SH-SY5Y (cell line): ENCODE data around the gene ERMN.

ENCODE experiments used
- GATA2 ChIP-seq: IDR thresholded peaks from 2 replicates; pipeline ENCODE4 v1.6.1; 2011; ENCODE audit warnings: mild to moderate bottlenecking, low read depth, low read length
- GATA3 ChIP-seq: IDR thresholded peaks from 2 replicates; pipeline ENCODE4 v1.6.1; 2011; ENCODE audit warnings: low read depth, mild to moderate bottlenecking, low read length, moderate library complexity

The ERMN gene

DNA sequence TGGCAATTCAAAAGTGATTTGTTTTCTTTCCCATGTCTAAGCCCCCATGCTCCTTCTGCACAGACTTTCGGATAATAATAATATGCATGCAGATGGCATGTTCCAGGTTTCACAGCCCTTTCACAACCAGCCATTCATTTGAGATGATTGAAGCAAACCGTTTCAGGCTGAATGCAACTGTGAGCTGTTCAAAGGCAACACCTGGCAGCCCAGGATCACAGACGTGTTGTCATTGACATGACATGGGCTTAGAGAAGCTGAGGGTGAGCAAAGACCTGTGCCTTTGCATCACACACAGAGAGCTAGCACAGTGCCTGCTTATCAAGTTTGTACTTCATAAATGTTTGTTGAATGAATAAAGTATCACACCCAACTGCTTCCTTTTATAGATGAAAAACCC lies 12.4 kb upstream of the ERMN start:
- no peak for TF ChIP-seq GATA3
- TF ChIP-seq GATA2, result no peak

DNA sequence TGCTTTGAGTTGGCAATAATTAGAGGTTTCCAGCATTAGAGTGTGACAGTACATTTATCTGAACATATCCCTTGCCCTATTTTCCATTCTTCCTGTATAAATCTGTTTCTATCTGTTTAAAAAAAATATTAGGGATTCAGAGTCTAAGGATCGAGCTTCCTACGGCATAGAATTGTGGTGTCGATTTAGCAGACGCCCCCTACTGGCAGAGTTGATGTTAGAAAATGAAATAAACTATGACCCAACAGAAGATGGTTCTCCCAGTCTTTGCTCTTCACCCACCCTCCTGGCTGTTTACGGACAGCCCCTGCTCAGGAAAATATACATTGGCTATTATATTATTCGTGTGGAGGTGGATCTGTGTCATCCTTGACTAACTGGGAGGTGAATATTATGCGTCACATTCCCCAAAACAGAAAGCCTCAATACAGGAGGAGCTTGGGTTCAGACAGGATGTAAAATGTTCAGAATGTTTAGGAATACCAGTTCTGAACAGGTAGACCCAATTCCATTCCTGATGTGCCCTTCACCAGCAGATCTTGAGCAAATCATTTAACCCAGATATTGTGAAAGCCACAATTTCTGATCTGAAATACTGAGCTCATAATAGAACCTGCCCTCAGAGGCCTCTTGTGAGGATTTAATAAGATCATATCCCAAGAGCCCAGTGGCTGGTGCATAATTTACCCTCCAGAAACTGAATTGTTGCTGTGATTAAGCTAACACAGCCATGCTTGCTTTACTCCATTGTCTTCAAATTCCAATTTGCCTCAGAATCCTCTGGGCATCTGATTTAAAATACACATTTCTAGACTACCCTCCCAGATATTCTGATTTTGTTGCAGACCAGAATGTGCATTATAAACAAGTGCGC lies 10.8 kb upstream of the ERMN start:
- TF ChIP-seq GATA3, result no peak
- TF ChIP-seq GATA2, result no peak

DNA sequence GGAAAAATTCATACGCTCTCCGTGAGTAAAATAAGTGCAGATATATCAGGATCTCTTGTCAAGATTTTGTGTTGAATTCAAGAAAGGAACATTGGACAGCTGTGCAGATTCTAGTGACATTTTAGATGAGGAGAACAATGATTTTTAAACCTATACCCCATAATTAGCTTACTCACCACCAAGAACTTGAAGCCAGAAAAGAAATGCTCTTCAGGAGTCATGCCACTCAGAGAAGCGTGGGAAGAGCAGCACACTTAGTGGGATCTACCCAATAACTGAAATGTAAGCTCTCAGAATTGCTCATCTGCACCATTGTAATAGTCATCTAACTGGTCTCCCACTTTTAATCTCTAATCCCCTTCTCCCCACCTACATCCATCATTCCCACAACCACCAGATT lies 9.2 kb upstream of the ERMN start:
- TF ChIP-seq GATA2 (no peak), GATA3 (no peak)

DNA sequence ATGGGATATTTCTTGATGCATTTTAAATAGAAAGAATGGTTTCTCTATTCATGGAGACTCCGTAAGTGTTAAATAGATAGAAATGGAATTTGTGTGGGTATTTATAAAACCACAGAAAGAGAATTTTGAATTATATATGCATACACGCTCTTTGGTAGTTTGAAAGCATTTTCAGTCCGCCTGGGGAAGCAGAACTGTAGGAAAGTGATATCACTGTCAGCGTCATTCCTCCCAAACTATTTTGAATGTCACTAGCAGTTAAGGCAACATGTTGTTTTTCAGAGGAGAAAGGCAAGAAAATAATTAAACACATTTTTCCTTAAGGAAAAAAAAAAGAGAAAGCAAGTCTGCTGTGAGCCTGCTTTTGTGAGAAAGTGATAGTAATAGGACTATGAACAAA lies 8.7 kb upstream of the ERMN start:
- TF ChIP-seq GATA3 (no peak), GATA2 (no peak)

DNA sequence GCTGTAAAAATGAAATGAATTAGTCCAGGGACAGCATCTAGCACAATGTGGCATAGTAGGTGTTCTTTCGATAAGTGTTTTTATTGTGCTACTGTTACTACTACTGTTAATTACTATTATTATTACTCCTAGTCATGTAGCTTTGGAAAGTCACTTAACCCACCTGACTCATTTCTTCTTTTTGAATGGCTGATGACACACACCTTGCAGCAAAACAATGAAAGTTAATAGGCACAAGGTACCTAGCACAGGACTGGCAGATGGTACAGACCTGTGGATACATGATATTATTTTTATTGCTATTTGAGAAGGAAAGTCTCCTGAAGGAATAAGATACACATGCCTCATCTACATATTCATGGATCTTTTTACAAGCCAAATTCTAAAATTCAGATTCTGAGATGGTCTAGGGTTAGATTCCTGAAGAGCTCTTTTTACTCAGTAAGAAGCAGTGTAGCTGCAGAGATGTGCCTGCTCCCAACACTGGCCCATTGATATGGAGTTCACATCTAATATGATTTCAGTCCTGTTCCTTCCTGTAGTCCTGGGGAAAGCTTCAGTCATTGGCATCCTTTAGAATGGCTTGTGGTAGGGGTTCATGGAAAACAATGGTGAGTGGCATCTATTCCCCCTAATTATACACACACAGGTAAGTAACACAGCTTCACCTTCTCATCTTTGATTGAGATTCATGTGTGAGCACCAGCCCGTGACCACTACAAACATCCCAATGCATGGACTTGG lies 7.9 kb upstream of the ERMN start:
- TF ChIP-seq GATA2 (no peak), GATA3 (no peak)

DNA sequence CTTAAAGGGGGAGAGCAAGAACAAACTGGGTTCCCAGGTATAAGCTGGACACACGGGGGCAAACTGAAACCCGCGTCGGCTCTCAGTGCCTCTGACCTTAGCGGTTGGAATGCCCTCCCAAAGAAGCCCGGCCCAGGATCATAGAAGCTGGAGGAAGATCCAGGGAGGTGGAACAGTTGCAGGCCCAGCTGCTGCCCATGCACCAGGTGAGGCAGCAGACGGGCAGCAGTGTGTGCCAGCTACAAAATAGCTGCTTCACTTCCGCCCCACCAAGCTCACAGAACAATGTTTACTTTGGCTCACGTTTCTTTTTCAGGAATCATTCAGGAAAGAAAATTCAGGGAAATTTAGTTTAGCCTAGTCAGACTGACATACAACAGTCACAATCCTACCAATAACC lies 3.9 kb upstream of the ERMN start:
- TF ChIP-seq GATA2, result no peak
- no peak for TF ChIP-seq GATA3

DNA sequence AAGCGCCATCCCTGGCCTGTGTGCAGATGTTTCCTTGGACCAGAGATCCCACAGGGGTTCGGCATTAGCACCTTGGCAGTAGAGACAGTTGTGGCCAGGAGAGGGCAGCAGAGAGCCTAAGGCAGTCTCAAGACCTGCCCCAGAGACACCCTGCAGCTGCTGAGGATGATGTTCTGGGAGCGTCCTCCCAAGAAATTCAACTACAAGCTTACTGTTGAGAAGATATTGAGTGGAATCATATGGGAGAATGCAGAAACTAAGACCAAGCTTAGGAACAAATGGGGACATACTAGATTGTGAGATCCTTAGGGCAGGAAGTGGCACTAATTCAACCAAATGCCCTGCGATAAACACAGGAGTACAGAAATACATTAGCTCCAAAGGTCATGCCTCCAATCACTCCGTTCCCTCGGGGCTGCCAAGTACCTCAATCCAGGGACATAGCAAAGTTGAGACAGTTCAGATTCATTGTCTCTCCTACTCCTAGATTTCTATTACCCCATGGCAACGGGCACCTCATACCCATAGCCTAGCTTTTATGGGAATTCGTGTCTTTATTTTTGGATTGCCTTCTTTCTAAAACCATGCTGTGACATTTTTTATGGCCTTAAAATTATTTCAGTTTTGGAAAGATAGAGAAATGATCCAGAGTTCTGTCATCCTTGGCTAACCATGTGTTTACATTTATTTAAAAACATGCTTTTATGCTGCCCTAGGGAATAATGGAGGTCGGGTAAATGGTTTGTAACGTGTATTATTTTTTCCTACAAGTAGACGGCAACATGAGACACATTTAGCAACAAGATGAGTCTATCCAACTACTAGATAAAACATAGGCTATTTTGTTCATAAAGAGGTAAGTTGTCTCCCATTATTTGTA lies 2.2 kb upstream of the ERMN start:
- no peak for TF ChIP-seq GATA3
- TF ChIP-seq GATA2, result no peak

DNA sequence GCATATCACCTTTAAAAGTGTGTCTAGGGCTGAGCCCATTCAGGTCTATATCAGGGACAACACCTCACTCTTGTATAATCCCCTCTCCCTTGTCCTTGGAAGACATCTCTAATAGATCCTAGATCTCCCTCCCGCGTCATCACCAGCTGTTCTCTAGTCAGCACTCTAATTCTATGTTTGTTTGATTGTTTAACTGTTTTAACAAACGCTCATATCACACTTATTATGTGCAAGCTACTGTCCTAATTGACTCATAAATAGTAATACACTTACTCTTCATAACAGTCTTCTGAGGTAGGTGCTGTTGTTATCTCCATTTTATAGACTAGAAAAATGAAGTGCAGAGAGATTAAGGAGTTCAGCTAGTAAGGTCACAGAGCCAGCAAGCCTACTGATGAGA lies 1.6 kb upstream of the ERMN start:
- TF ChIP-seq GATA3 (no peak), GATA2 (no peak)

DNA sequence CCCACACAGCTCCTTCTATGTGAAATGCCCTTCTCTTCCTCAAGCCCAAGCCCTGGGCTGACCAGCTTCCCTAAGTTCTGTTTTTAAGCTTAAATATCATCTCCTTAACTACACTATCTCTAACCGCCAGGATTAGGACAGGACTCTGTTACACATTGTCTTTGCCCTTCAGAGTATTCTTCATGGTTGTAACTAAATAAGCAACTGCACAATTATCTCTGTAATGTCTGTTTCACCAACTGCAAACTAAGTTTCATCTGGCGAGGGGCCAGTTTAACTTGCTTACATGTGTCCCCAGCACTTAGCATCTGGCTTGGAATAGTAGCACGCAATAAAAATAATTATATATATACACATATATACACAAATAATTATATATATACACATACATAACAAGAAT lies 1.1 kb upstream of the ERMN start:
- no peak for TF ChIP-seq GATA3
- no peak for TF ChIP-seq GATA2

DNA sequence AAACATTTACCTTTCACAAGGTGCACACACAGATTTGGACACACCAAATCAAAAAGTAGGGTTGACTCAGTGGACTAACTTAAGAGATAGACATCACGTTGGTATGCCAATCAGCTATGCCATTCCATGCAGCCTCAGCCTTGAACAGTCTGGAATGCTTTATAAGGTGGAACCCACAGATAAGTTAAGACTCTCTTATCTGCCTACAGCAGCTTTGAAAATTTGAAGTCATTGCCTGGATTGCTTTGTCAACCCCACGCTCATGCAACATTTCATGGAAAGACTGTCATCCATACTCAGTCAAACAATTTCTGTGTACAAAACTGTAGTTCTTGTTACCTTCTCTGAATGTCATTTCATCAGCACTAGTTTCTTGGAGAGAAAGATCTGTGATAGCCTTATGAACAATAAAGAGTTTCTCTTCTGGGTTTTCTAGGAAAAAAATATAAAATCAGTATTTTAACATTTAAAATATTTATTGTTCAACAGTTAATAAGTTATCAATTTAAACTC lies 1.2 kb downstream of the ERMN start:
- TF ChIP-seq GATA3 (no peak), GATA2 (no peak)

DNA sequence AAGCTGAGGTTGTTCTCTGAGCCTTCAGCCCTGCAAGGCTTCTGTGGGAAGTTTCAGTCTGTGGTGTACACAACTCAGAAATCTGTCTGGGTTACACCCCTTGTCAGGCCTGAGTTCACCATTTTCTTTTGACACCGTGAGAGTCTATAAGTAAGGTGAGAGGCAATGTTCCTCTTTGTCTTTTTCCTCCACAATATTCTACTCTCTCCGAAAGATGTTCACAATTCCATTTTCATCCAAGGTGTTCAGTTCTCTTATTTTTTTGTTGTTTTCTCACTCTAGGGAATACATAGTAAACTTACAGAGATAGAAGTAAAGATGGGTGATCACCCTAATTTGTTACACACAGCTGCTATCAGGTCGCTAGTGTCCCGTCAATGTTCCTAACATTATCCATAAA lies 3.2 kb downstream of the ERMN start:
- TF ChIP-seq GATA2 (no peak), GATA3 (no peak)

DNA sequence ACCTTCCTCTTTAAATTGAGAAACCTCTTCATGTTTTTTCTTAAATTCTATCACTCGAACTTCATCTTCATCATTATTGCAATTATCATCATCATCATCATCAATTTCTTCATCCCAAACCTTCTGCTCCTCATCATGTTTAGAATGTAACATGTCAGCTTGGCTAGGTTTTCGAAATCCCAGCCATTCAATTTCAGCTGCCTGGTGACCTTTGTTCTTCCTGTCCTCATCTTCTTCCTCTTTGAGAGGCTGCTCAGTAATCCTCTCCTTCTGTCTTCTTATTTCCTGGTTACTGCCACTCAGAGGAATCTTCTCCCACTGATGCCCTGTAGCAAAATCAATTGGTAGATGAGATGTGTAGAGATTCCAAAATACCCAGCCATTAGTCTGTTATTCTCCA lies 4.2 kb downstream of the ERMN start:
- TF ChIP-seq GATA3 (no peak), GATA2 (no peak)

DNA sequence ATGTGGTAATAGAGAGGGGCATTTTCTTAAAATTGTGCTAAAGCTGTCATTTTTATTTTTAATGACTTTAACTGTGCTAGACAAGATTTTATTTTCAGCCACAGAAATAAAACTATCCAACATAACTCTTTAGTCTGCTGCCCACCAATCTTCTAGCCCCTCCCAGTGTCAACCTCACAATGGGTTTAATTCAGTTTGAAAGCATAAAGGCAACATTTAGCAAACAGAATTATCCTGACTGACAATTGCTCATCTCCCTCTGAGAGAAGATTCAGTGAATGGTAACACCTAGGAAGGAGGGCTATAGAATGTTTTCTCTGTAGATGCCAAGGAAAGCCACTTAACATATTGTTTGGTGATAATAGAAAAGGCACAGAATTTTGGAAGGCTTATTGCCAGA lies 5.2 kb downstream of the ERMN start:
- no peak for TF ChIP-seq GATA2
- no peak for TF ChIP-seq GATA3

DNA sequence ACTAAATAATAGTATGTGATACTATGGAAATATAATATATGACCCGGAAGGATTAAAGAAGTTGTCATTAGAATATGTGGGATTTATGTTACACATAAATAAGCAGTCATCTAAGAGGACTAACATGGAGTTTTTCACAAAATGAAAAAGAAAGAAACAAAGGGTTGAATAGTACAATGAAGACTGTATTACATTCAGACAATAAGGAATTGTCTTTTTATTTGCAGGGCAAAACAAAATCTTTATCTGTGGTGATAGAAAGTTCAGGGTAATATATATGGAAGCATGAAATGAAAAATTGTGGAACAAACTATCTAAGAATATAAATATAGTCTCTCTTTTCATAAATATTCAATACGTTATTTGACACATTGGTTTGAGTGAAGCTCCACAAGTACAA lies 5.8 kb downstream of the ERMN start:
- TF ChIP-seq GATA2 (no peak), GATA3 (no peak)

DNA sequence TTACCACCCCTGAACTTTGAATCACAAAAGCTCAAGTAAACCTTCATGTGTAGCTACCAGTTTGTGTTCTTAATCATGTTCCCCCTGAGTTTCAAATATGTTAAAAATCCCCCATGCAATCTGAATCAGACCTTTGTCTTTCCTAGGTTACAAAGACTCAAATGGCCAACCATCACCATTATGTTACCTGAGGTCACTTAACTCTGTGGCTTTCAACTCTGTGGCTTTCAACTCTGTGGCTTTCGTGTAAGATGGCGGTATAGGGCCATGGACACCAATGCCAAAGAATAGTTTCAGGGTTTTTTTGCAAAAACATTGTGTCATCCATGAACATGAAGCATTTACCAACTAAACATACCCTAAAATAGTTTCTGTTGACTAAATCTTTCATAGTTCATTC lies 6.7 kb downstream of the ERMN start:
- TF ChIP-seq GATA2 (no peak), GATA3 (no peak)
